Activated CD8-positive, alpha-beta memory T cell treated with anti-CD3 and anti-CD28 coated beads for 24 hours (primary cell): Measurements from ENCODE around the gene NXPE4.

Source experiments
- DNase-seq: peaks from one replicate; pipeline ENCODE4 v3.0.0-alpha.2; 2020

NXPE4 gene

DNA sequence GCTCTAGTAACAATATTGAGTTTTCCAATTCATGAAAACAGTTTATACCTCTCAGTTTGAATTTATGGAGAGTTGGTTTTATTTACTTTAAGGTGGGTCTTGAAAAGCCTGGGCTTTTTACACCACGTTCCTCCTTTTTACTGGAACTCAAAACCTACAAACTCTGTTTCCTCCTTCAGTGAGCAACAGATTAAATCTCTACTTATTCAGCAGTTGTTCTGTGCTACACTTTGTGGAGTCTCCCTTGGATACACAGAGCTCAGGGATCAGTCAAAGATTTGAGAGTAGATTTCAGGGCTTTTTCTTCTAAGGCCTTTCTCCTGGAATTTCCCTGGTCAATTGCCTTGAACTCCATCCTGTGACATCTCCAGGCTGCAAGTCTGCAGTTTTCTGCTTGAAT is 39.5 kb downstream of the NXPE4 start:
- DNase-seq, result no peak

- DNase-seq, result no peak
These were observed 41.9 kb downstream of the NXPE4 start for GRCh38 chr11:114553642-114554041.

DNA sequence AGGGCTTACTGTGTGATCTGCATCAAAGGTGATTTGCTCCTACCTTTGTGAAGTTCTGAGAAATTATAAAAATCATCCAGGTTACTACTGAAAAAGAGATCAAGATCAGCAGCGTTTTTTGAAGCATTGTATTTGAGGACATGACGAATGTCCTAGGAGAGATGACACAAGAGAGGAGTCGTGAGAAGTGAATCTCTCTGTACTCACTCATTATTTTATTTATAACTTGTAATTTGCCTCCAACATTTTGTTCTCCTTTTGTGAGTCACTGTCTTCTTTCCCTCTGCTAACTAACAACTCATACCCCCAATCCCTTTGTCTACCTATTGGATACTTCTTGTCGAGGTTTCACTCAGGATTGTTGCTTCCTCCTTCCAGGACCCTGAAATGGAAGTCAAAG is 44.5 kb downstream of the NXPE4 start:
- no peak for DNase-seq

DNA sequence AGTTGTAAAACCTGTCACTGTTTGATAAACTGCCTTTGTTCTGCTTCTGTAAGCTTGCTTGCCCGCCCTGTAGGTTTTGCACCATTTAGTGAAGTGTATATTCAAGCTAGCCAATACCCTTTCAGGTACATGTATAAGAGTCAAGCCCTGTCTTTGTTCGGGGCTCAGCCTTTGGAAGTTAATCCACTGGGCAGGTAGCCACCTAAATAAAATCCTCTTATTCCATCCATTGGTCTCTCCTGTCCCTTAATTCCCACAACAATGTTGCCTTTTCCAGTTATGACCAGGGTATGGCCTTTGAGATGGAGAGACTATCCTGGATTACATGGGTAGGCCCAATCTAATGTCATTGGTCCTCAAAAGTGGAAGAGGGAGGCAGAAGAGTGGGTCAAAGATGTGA is 69.9 kb downstream of the NXPE4 start:
- DNase-seq, result no peak

DNA sequence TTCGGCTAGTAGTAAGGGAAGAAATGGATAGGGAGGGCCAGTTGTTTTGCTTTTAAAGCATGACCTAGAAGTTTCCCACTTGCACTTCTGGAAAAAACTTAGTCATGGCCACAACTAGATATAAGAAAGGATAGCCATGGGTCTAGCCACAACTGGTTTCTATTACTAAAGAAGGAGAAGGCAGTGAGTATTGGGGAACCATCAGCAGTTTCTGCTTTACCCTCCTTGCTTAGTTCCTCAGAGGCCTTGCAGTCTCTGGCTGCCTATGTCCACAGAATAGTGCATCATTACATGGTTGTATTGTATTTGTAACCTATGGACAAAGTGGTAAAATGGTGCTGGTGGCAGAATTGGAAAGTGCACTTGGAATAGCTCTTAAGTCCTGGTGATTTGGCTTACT is 71.5 kb downstream of the NXPE4 start:
- DNase-seq, result no peak

DNA sequence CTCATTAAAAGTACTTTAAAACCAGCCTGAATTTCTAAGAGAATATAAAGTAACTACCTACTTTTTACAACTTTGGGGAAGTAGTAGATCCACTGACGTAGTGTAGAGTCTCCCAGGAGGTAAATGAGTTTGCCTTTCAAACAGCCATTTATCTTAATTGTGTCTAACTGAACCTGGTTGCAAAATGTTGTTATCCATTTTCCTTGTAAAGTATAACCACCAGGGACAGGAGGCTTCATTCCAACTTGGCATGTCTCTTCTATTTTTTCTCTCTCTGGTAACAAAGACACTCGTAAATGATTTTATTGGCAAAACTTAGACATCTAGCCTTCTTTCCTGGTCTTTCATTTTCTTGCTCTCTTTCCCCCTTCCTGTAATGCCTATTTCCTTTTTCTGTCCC is 72.8 kb downstream of the NXPE4 start:
- DNase-seq, result no peak
